ENCODE results near the gene CTTNBP2NL. TPM values are rescaled to one million over a fixed set of nuclear protein-coding genes. Genes with fewer than 3 reads are reported as not detected.
"Not testable (repeated sequence)": the region's sequence is repeated elsewhere in the genome, so short reads cannot be mapped to it uniquely, and the experiment has no call there.

Gene CTTNBP2NL
- total and polyA plus RNA-seq, 2 of the 4 experiments (the other 2 are of a cell fraction), result 12.4 to 22.0 TPM

- Histone ChIP-seq H3K4me2 (ENCODE audit: low read depth, low read length) (no peak overlapping the region), H2BK15ac (ENCODE audit: low read depth, low read length) (no peak overlapping the region), H4K20me1 (ENCODE audit: insufficient read depth, low read length) (peaks cover 35% of the 10 kb centered on the region; the same call in 1 of the 2 replicates), H2AFZ (replicated peaks; ENCODE audit: low read length, poor library complexity) (no peak overlapping the region), H2BK5ac (ENCODE audit: low read depth, low read length, poor library complexity, severe bottlenecking) (no peak overlapping the region), H3K9ac (ENCODE audit: low read depth, low read length) (no peak overlapping the region), H3K27me3 (ENCODE audit: control insufficient read depth, insufficient read depth, low read length) (no peaks in the 10 kb centered on the region), H3K56ac (ENCODE audit: extremely low read depth, insufficient read depth, low read length) (no peak overlapping the region), H3K4me3 (ENCODE audit: insufficient read depth, low read depth, low read length) (no peak overlapping the region), H3K14ac (replicated peaks; ENCODE audit: low read depth, low read length) (no peak overlapping the region), H2AK5ac (ENCODE audit: low read depth, low read length) (no peak overlapping the region), H3K4me1 (ENCODE audit: control insufficient read depth, insufficient read depth, low read length) (peaks cover 6% of the 10 kb centered on the region), H4K91ac (ENCODE audit: insufficient read depth, low read depth, low read length) (no peak overlapping the region), H3K4ac (ENCODE audit: low read depth, low read length) (no peak overlapping the region), H3K23ac (ENCODE audit: low read depth, low read length) (no peak overlapping the region), H2AK9ac (replicated peaks; ENCODE audit: low read depth, low read length, poor library complexity) (no peak overlapping the region), H2BK120ac (ENCODE audit: low read depth, low read length) (no peak overlapping the region), H4K5ac (ENCODE audit: low read depth, low read length) (no peak overlapping the region), H2BK20ac (ENCODE audit: low read depth, low read length) (no peak overlapping the region), H3K79me1 (ENCODE audit: low read depth in 1 of 2, low read length in 2 of 2) (peaks cover 34 to 61% of the 10 kb centered on the region in 2 experiments), H3K9me3 (ENCODE audit: control insufficient read depth, insufficient read depth, low read length) (peaks cover 2% of the 10 kb centered on the region; the same call in 1 of the 2 replicates), H3K36me3 (ENCODE audit: control insufficient read depth, insufficient read depth, low read length) (peaks cover 17% of the 10 kb centered on the region), H3K27ac (ENCODE audit: insufficient read depth, low read length) (no peak overlapping the region), H3K9me1 (ENCODE audit: insufficient read depth, low read length) (0 out of 2 replicates have a peak, but pooled peaks cover 9% of the 10 kb centered on the region), H3K18ac (ENCODE audit: low read depth, low read length) (no peak overlapping the region), H4K8ac (ENCODE audit: low read depth in 2 of 2, low read length in 2 of 2) (no peak overlapping the region)
- DNase-seq (no peak), ATAC-seq (ENCODE audit: low read depth) (no peak)
- ChIA-PET CTCF (interaction anchor here (0.7 kb wide), 1 partner anchor 249 kb away, joined by 3 read pairs; no protein-coding TSS in a partner anchor), POLR2A (ENCODE audit: unreplicated experiment) (no interaction called here)
- intact Hi-C loops (cut with micrococcal nuclease), result no loop called here
- dilution Hi-C loops (cut with HindIII; ENCODE audit: low sequenced_read_pairs, unreplicated experiment), result no loop called here
- no TSS peak for BruUV-seq (replicated peaks)
- TF ChIP-seq FOS (IDR thresholded peaks at IDR 0.05; ENCODE audit: low read depth, low read length) (no peak), CHD1 (IDR thresholded peaks at IDR 0.05; ENCODE audit: low read depth, low read length) (no peak)
- in situ Hi-C loops (cut with MboI; ENCODE audit: low sequenced_read_pairs), result no loop called here
- WGBS, 2 experiments (ENCODE audit: extremely low coverage in 2 of 2, insufficient read length in 1 of 2), result no CpG with 5 or more reads among the region's 5 CpGs
These were observed 40.6 kb downstream of the CTTNBP2NL start for GRCh38 chr1:112436384-112437156.

- H3K56ac ChIP-seq (ENCODE audit: extremely low read depth, insufficient read depth, low read length); H3K18ac ChIP-seq (ENCODE audit: low read depth, low read length); H2AK5ac ChIP-seq (ENCODE audit: low read depth, low read length); H2BK120ac ChIP-seq (ENCODE audit: low read depth, low read length); H3K27me3 ChIP-seq (ENCODE audit: control insufficient read depth, insufficient read depth, low read length); H3K14ac ChIP-seq (replicated peaks; ENCODE audit: low read depth, low read length); H2BK15ac ChIP-seq (ENCODE audit: low read depth, low read length); in situ Hi-C loops (cut with MboI; ENCODE audit: low sequenced_read_pairs); H3K4me1 ChIP-seq (ENCODE audit: control insufficient read depth, insufficient read depth, low read length); H3K9ac ChIP-seq (ENCODE audit: low read depth, low read length); dilution Hi-C loops (cut with HindIII; ENCODE audit: low sequenced_read_pairs, unreplicated experiment); POLR2A ChIA-PET (ENCODE audit: unreplicated experiment); H4K5ac ChIP-seq (ENCODE audit: low read depth, low read length); CTCF ChIA-PET; H3K4ac ChIP-seq (ENCODE audit: low read depth, low read length); H3K9me3 ChIP-seq (ENCODE audit: control insufficient read depth, insufficient read depth, low read length); H2AK9ac ChIP-seq (replicated peaks; ENCODE audit: low read depth, low read length, poor library complexity); BruUV-seq (replicated peaks); H4K91ac ChIP-seq (ENCODE audit: insufficient read depth, low read depth, low read length); H2AFZ ChIP-seq (replicated peaks; ENCODE audit: low read length, poor library complexity); H3K27ac ChIP-seq (ENCODE audit: insufficient read depth, low read length); H3K9me1 ChIP-seq (ENCODE audit: insufficient read depth, low read length); H3K4me3 ChIP-seq (ENCODE audit: insufficient read depth, low read depth, low read length); H2BK20ac ChIP-seq (ENCODE audit: low read depth, low read length); H4K8ac ChIP-seq (ENCODE audit: low read depth in 2 of 2, low read length in 2 of 2); H2BK5ac ChIP-seq (ENCODE audit: low read depth, low read length, poor library complexity, severe bottlenecking); H3K23ac ChIP-seq (ENCODE audit: low read depth, low read length): not testable (repeated sequence)
- H3K79me1 ChIP-seq (ENCODE audit: low read depth in 1 of 2, low read length in 2 of 2), result peaks cover 31 to 54% of the 10 kb centered on the region in 2 experiments
- intact Hi-C loops (cut with micrococcal nuclease), result loop anchor here (2.0 kb wide), 1 partner anchor 29 kb away; no protein-coding TSS in a partner anchor
- no CpG with 5 or more reads among the region's 2 CpGs for WGBS, 2 experiments (ENCODE audit: extremely low coverage in 2 of 2, insufficient read length in 1 of 2)
- ATAC-seq (ENCODE audit: low read depth), result peak; percentile 27
- H4K20me1 ChIP-seq (ENCODE audit: insufficient read depth, low read length), result peaks cover 35% of the 10 kb centered on the region; the same call in 1 of the 2 replicates
- peak; percentile 25 for DNase-seq
- H3K4me2 ChIP-seq (ENCODE audit: low read depth, low read length), result 0 out of 2 replicates have a peak overlapping the region, but pooled peaks have one; percentile 17
- H3K36me3 ChIP-seq (ENCODE audit: control insufficient read depth, insufficient read depth, low read length), result peaks cover 20% of the 10 kb centered on the region
These were observed 42.1 kb downstream of the CTTNBP2NL start for GRCh38 chr1:112438156-112438555.
